Mucosa of rectum (tissue), 2 donors: ENCODE data around the gene LEFTY2.
A peak's percentile ranks its signal among the peaks of the same experiment; 100 is the strongest.
"Not testable (repeated sequence)": the region's sequence is repeated elsewhere in the genome, so short reads cannot be mapped to it uniquely, and the experiment has no call there.

ENCODE experiments used
- H3K27ac ChIP-seq, 2 donors: one replicate each; pipeline ENCODE4 v1.7.0; 2013; ENCODE audit warnings: inconsistent platforms in 2 of 2, low read depth in 2 of 2, low read length in 2 of 2
- H3K27me3 ChIP-seq, 2 donors: one replicate each; pipeline ENCODE4 v1.7.0; 2013; ENCODE audit warnings: low read length in 2 of 2; ENCODE audit not compliant: control insufficient read depth in 2 of 2, insufficient read depth in 2 of 2
- H3K36me3 ChIP-seq, 2 donors: one replicate each; pipeline ENCODE4 v1.7.0; 2013; ENCODE audit warnings: low read length in 2 of 2; ENCODE audit not compliant: control insufficient read depth in 2 of 2, insufficient read depth in 2 of 2
- H3K4me1 ChIP-seq, 2 donors: one replicate each; pipeline ENCODE4 v1.7.0; 2013; ENCODE audit warnings: low read length in 2 of 2, mild to moderate bottlenecking in 1 of 2; ENCODE audit not compliant: control insufficient read depth in 2 of 2, insufficient read depth in 2 of 2
- H3K4me3 ChIP-seq, 2 donors: one replicate each; pipeline ENCODE4 v1.7.0; 2013; ENCODE audit warnings: low read length in 2 of 2
- H3K9ac ChIP-seq, 2 donors: one replicate each; pipeline ENCODE4 v1.7.0; 2013; ENCODE audit warnings: low read length in 2 of 2, low read depth in 1 of 2, mild to moderate bottlenecking in 1 of 2
- H3K9me3 ChIP-seq, 2 donors: one replicate each; pipeline ENCODE4 v1.7.0; 2013; ENCODE audit warnings: low read length in 2 of 2; ENCODE audit not compliant: control insufficient read depth in 2 of 2
- donor health status: healthy.
- donor health status: Normal muscosa, but diverticular disease.

Gene LEFTY2

GRCh38 chr1:225891229-225891972 is 49.6 kb downstream of the LEFTY2 start:
- no peaks in the 10 kb centered on the region for H3K27me3 ChIP-seq
- peak overlapping the region in 1 of 2 donors; percentile 65 for H3K9ac ChIP-seq
- H3K36me3 ChIP-seq, result peaks cover 0 to 2% of the 10 kb centered on the region in 2 donors
- no peaks in the 10 kb centered on the region for H3K9me3 ChIP-seq
- peak overlapping the region in 1 of 2 donors; percentile 39 for H3K4me3 ChIP-seq
- H3K4me1 ChIP-seq, result peaks cover 32 to 34% of the 10 kb centered on the region in 2 donors
- H3K27ac ChIP-seq, result peak overlapping the region; percentile 89 to 95

GRCh38 chr1:225890346-225891228 is 50.4 kb downstream of the LEFTY2 start:
- Histone ChIP-seq H3K9ac (peak overlapping the region in 1 of 2 donors; percentile 65), H3K27me3 (no peaks in the 10 kb centered on the region), H3K27ac (peak overlapping the region; percentile 89 to 95), H3K4me3 (peak overlapping the region in 1 of 2 donors; percentile 39), H3K36me3 (peaks cover 0 to 2% of the 10 kb centered on the region in 2 donors), H3K9me3 (no peaks in the 10 kb centered on the region), H3K4me1 (peaks cover 32 to 33% of the 10 kb centered on the region in 2 donors)

- Histone ChIP-seq H3K9me3 (no peaks in the 10 kb centered on the region), H3K4me1 (peaks cover 32 to 33% of the 10 kb centered on the region in 2 donors), H3K36me3 (peaks cover 0 to 2% of the 10 kb centered on the region in 2 donors), H3K4me3 (peak overlapping the region; percentile 71 to 74), H3K27me3 (no peaks in the 10 kb centered on the region), H3K9ac (peak overlapping the region; percentile 32 to 94), H3K27ac (peak overlapping the region; percentile 89 to 95)
Observed at GRCh38 chr1:225889743-225890142, 51.3 kb downstream of the LEFTY2 start.

- Histone ChIP-seq H3K4me1 (peaks cover 32 to 33% of the 10 kb centered on the region in 2 donors), H3K4me3 (peak within 1 kb of the TSS; percentile 71 to 74), H3K9ac (peak within 1 kb of the TSS; percentile 61 to 94), H3K9me3 (no peaks in the 10 kb centered on the region), H3K27me3 (no peaks in the 10 kb centered on the region), H3K27ac (peak within 1 kb of the TSS; percentile 89 to 95), H3K36me3 (peaks cover 0 to 2% of the 10 kb centered on the region in 2 donors)
Observed at GRCh38 chr1:225888898-225889601, 52.0 kb downstream of the LEFTY2 start, which contains the start of gene LEFTY1. Gene LEFTY1 (minus strand): TSS chr1:225889146. CDS start chr1:225889066, 80 bp downstream.

GRCh38 chr1:225888289-225888897 is 52.6 kb downstream of the LEFTY2 start:
- Histone ChIP-seq H3K4me3 (peak overlapping the region; percentile 71 to 74), H3K27ac (peak overlapping the region; percentile 89 to 95), H3K27me3 (no peaks in the 10 kb centered on the region), H3K9me3 (no peaks in the 10 kb centered on the region), H3K36me3 (peaks cover 0 to 2% of the 10 kb centered on the region in 2 donors), H3K4me1 (peaks cover 38% of the 10 kb centered on the region in 2 donors), H3K9ac (peak overlapping the region; percentile 61 to 94)

GRCh38 chr1:225887554-225888288 is 53.3 kb downstream of the LEFTY2 start:
- Histone ChIP-seq H3K4me1 (peaks cover 38 to 40% of the 10 kb centered on the region in 2 donors), H3K27ac (peak overlapping the region; percentile 89 to 95), H3K9ac (peak overlapping the region in 1 of 2 donors; percentile 94), H3K4me3 (peak overlapping the region; percentile 71 to 74)
- H3K36me3 ChIP-seq, H3K9me3 ChIP-seq, H3K27me3 ChIP-seq: not testable (repeated sequence)

GRCh38 chr1:225887030-225887314 is 54.0 kb downstream of the LEFTY2 start:
- Histone ChIP-seq H3K36me3 (peaks cover 0 to 2% of the 10 kb centered on the region in 2 donors), H3K4me3 (peak overlapping the region; percentile 46 to 51), H3K9ac (peak overlapping the region in 1 of 2 donors; percentile 66), H3K9me3 (no peaks in the 10 kb centered on the region), H3K27ac (peak overlapping the region; percentile 23 to 62), H3K27me3 (no peaks in the 10 kb centered on the region), H3K4me1 (peaks cover 35 to 40% of the 10 kb centered on the region in 2 donors)
